Right renal cortex interstitium (tissue), 3 donors: ENCODE measurements around the gene MTIF3. TPM values are rescaled to one million over a fixed set of nuclear protein-coding genes. Genes with fewer than 3 reads are reported as not detected.

ENCODE experiments used
- polyA plus RNA-seq, 3 donors: library from polyadenylated mRNA; unstranded; fragments of 120-200 nt; gene quantifications; one replicate each; pipeline ENCODE4 v1.2.1, GENCODE V29; 2013; ENCODE audit not compliant: insufficient read length in 3 of 3

The MTIF3 gene
- polyA plus RNA-seq, 3 donors: 83.0 to 89.4 (median 85.4) TPM

Other genes starting within 250 kb of the MTIF3 start
- 1,000 to 10,000 TPM; 1,079 to 1,220 (median 1,187) TPM for gene RPL21, start 199.0 kb downstream of the MTIF3 start, polyA plus RNA-seq
- gene RASL11A, start 179.7 kb downstream of the MTIF3 start, polyA plus RNA-seq: 10 to 100 TPM; 30.0 to 38.7 (median 36.8) TPM
- 10 to 100 TPM; 89.1 to 98.2 (median 92.8) TPM for gene GTF3A, start 25.9 kb downstream of the MTIF3 start, polyA plus RNA-seq
- 10 to 100 TPM; 12.3 to 12.9 (median 12.6) TPM for gene LNX2, start 170.0 kb upstream of the MTIF3 start, polyA plus RNA-seq
- 100 to 1,000 TPM; 118 to 152 (median 151) TPM for gene POLR1D, start 171.3 kb upstream of the MTIF3 start, polyA plus RNA-seq